T-helper 1 cell (primary cell): ENCODE data around the gene SORCS2.

Source experiments
- DNase-seq, 5 donors: peaks; one replicate each; pipeline ENCODE4 v3.0.0-alpha.2; 2012 to 2020

The SORCS2 gene

GRCh38 chr4:7273738-7274297 lies 81.5 kb downstream of the SORCS2 start:
- DNase-seq, result no peak

GRCh38 chr4:7275067-7275466 lies 82.7 kb downstream of the SORCS2 start:
- no peak for DNase-seq

GRCh38 chr4:7275490-7276154 lies 83.3 kb downstream of the SORCS2 start:
- no peak for DNase-seq

- no peak for DNase-seq
Measured at GRCh38 chr4:7276515-7276914, 84.2 kb downstream of the SORCS2 start.

GRCh38 chr4:7278071-7278765 lies 85.9 kb downstream of the SORCS2 start:
- DNase-seq, result no peak

- no peak for DNase-seq
Measured at GRCh38 chr4:7278981-7279380, 86.6 kb downstream of the SORCS2 start.

- DNase-seq, result no peak
Measured at GRCh38 chr4:7279902-7280301, 87.6 kb downstream of the SORCS2 start.

GRCh38 chr4:7280926-7281690 lies 88.8 kb downstream of the SORCS2 start:
- no peak for DNase-seq

- DNase-seq, result no peak
Measured at GRCh38 chr4:7281691-7282665, 89.6 kb downstream of the SORCS2 start.

- DNase-seq, result no peak
Measured at GRCh38 chr4:7282786-7283440, 90.6 kb downstream of the SORCS2 start.

- no peak for DNase-seq
Measured at GRCh38 chr4:7285244-7286094, 93.1 kb downstream of the SORCS2 start.

GRCh38 chr4:7286170-7286569 lies 93.8 kb downstream of the SORCS2 start:
- no peak for DNase-seq

- DNase-seq, result no peak
Measured at GRCh38 chr4:7286798-7287197, 94.5 kb downstream of the SORCS2 start.

GRCh38 chr4:7287274-7287917 lies 95.1 kb downstream of the SORCS2 start:
- no peak for DNase-seq

- DNase-seq, result no peak
Measured at GRCh38 chr4:7287918-7288280, 95.6 kb downstream of the SORCS2 start.

GRCh38 chr4:7288751-7289523 lies 96.6 kb downstream of the SORCS2 start:
- DNase-seq, result no peak

- no peak for DNase-seq
Measured at GRCh38 chr4:7289589-7289988, 97.3 kb downstream of the SORCS2 start.

- no peak for DNase-seq
Measured at GRCh38 chr4:7291372-7292114, 99.2 kb downstream of the SORCS2 start.

- DNase-seq, result no peak
Measured at GRCh38 chr4:7293703-7294102, 101.4 kb downstream of the SORCS2 start.
